Effector memory CD4-positive, alpha-beta T cell (primary cell): ENCODE results near the gene SPRYD3.
"Not testable (repeated sequence)": the region's sequence is repeated elsewhere in the genome, so short reads cannot be mapped to it uniquely, and the experiment has no call there.

Experiments
- DNase-seq, 3 donors: peaks; one replicate each; pipeline ENCODE4 v3.0.0-alpha.2; 2020
- H3K27ac ChIP-seq: 2 replicates; pipeline ENCODE4 v1.7.0; 2013; ENCODE audit warnings: mild to moderate bottlenecking, low read length, moderate library complexity; ENCODE audit not compliant: insufficient read depth, poor library complexity, severe bottlenecking
- H3K27me3 ChIP-seq: replicated peaks from 2 replicates; pipeline ENCODE4 v1.7.0; 2013; ENCODE audit warnings: mild to moderate bottlenecking, low read length; ENCODE audit not compliant: insufficient read depth, control insufficient read depth, poor library complexity, severe bottlenecking
- H3K36me3 ChIP-seq: 2 replicates; pipeline ENCODE4 v1.7.0; 2013; ENCODE audit warnings: mild to moderate bottlenecking, low read length, moderate library complexity; ENCODE audit not compliant: control insufficient read depth, insufficient read depth
- H3K4me1 ChIP-seq: 2 replicates; pipeline ENCODE4 v1.7.0; 2013; ENCODE audit warnings: low read length, mild to moderate bottlenecking; ENCODE audit not compliant: control insufficient read depth, insufficient read depth, poor library complexity, severe bottlenecking
- H3K4me3 ChIP-seq: 2 replicates; pipeline ENCODE4 v1.7.0; 2013; ENCODE audit warnings: low read length, low read depth, mild to moderate bottlenecking; ENCODE audit not compliant: insufficient read depth, poor library complexity, severe bottlenecking
- H3K9me3 ChIP-seq: 2 replicates; pipeline ENCODE4 v1.7.0; 2013; ENCODE audit warnings: mild to moderate bottlenecking, low read length, moderate library complexity; ENCODE audit not compliant: control insufficient read depth

SPRYD3 gene

GRCh38 chr12:53096089-53096741 lies 17.0 kb upstream of the SPRYD3 start:
- Histone ChIP-seq H3K4me1 (peaks cover 26% of the 10 kb centered on the region), H3K27me3 (no peaks in the 10 kb centered on the region), H3K36me3 (no peaks in the 10 kb centered on the region), H3K9me3 (no peaks in the 10 kb centered on the region), H3K4me3 (no peak overlapping the region), H3K27ac (no peak overlapping the region)
- DNase-seq = no peak

- not testable (repeated sequence) for DNase-seq
Measured at GRCh38 chr12:53095596-53095895, 16.4 kb upstream of the SPRYD3 start.

GRCh38 chr12:53094796-53095595 lies 15.8 kb upstream of the SPRYD3 start:
- H3K27me3 ChIP-seq, DNase-seq, H3K27ac ChIP-seq, H3K9me3 ChIP-seq, H3K4me3 ChIP-seq, H3K36me3 ChIP-seq: not testable (repeated sequence)
- peaks cover 26% of the 10 kb centered on the region for H3K4me1 ChIP-seq

More at GRCh38 chr12:53095596-53095895, 16.4 kb upstream of the SPRYD3 start:
- H3K27me3 ChIP-seq, H3K9me3 ChIP-seq, H3K27ac ChIP-seq, H3K36me3 ChIP-seq, H3K4me3 ChIP-seq: not testable (repeated sequence)
- H3K4me1 ChIP-seq = peaks cover 26% of the 10 kb centered on the region

GRCh38 chr12:53094394-53094787 lies 15.2 kb upstream of the SPRYD3 start:
- Histone ChIP-seq H3K4me1 (peaks cover 26% of the 10 kb centered on the region), H3K36me3 (no peaks in the 10 kb centered on the region), H3K27ac (no peak overlapping the region), H3K4me3 (no peak overlapping the region), H3K27me3 (no peaks in the 10 kb centered on the region), H3K9me3 (no peaks in the 10 kb centered on the region)
- no peak for DNase-seq

- Histone ChIP-seq H3K4me1 (peaks cover 21% of the 10 kb centered on the region), H3K9me3 (no peaks in the 10 kb centered on the region), H3K4me3 (no peak overlapping the region), H3K27me3 (no peaks in the 10 kb centered on the region), H3K27ac (no peak overlapping the region), H3K36me3 (no peaks in the 10 kb centered on the region)
- no peak for DNase-seq
Measured at GRCh38 chr12:53093777-53094393, 14.7 kb upstream of the SPRYD3 start.

- no peak overlapping the region for H3K27ac ChIP-seq
- no peak for DNase-seq
- no peak overlapping the region for H3K4me3 ChIP-seq
- H3K27me3 ChIP-seq = no peaks in the 10 kb centered on the region
- H3K9me3 ChIP-seq = no peaks in the 10 kb centered on the region
- H3K36me3 ChIP-seq = no peaks in the 10 kb centered on the region
- H3K4me1 ChIP-seq = no peaks in the 10 kb centered on the region
Measured at GRCh38 chr12:53091756-53092155, 12.6 kb upstream of the SPRYD3 start.

- no peak for DNase-seq
Measured at GRCh38 chr12:53090554-53090953, 11.4 kb upstream of the SPRYD3 start.

GRCh38 chr12:53090105-53090504 lies 10.9 kb upstream of the SPRYD3 start:
- Histone ChIP-seq H3K4me3 (no peak overlapping the region), H3K27me3 (no peaks in the 10 kb centered on the region), H3K4me1 (no peaks in the 10 kb centered on the region), H3K9me3 (no peaks in the 10 kb centered on the region), H3K36me3 (no peaks in the 10 kb centered on the region), H3K27ac (no peak overlapping the region)
- DNase-seq = no peak

More at GRCh38 chr12:53090554-53090953, 11.4 kb upstream of the SPRYD3 start:
- Histone ChIP-seq H3K27ac (no peak overlapping the region), H3K36me3 (no peaks in the 10 kb centered on the region), H3K4me3 (no peak overlapping the region), H3K27me3 (no peaks in the 10 kb centered on the region), H3K9me3 (no peaks in the 10 kb centered on the region), H3K4me1 (no peaks in the 10 kb centered on the region)

- H3K36me3 ChIP-seq = no peaks in the 10 kb centered on the region
- DNase-seq = no peak
- no peak overlapping the region for H3K27ac ChIP-seq
- H3K9me3 ChIP-seq = no peaks in the 10 kb centered on the region
- no peaks in the 10 kb centered on the region for H3K4me1 ChIP-seq
- H3K4me3 ChIP-seq = no peak overlapping the region
- H3K27me3 ChIP-seq = no peaks in the 10 kb centered on the region
Measured at GRCh38 chr12:53086361-53086760, 7.2 kb upstream of the SPRYD3 start.

GRCh38 chr12:53082637-53083175 lies 3.5 kb upstream of the SPRYD3 start:
- Histone ChIP-seq H3K27me3 (no peaks in the 10 kb centered on the region), H3K27ac (no peak overlapping the region), H3K36me3 (no peaks in the 10 kb centered on the region), H3K9me3 (no peaks in the 10 kb centered on the region), H3K4me1 (peaks cover 12% of the 10 kb centered on the region), H3K4me3 (no peak overlapping the region)
- no peak for DNase-seq
